ENCODE data around the gene ZNF823.

- TF ChIP-seq MAX (IDR thresholded peaks at IDR 0.05; ENCODE audit: insufficient read depth, insufficient read length) = no peak
- no peak for TF ChIP-seq CTCF (IDR thresholded peaks at IDR 0.05; ENCODE audit: extremely low read depth in 1 of 2, insufficient read depth in 1 of 2, low read depth in 1 of 2, low read length in 2 of 2)
- no peak for TF ChIP-seq GATA2 (IDR thresholded peaks at IDR 0.05; ENCODE audit: insufficient read depth, insufficient read length, low read depth, low read length)
- TF ChIP-seq POLR2A (IDR thresholded peaks at IDR 0.05; ENCODE audit: low read depth, low read length) = no peak
- TF ChIP-seq JUN (IDR thresholded peaks at IDR 0.05; ENCODE audit: borderline replicate concordance, insufficient read depth, insufficient read length, low read depth) = no peak
Observed at GRCh38 chr19:11675569-11675968, 63.2 kb downstream of the ZNF823 start.

All from endothelial cell of umbilical vein (primary cell).